Stomach smooth muscle (tissue), 2 donors: ENCODE results near the gene PILRB.
"Not testable (repeated sequence)": the region's sequence is repeated elsewhere in the genome, so short reads cannot be mapped to it uniquely, and the experiment has no call there.

ENCODE experiments used
- H3K27ac ChIP-seq: one replicate; pipeline ENCODE4 v1.7.0; 2013; ENCODE audit warnings: mild to moderate bottlenecking, low read length, inconsistent platforms
- H3K27me3 ChIP-seq, 2 donors: one replicate each; pipeline ENCODE4 v1.7.0; 2013; ENCODE audit warnings: low read length in 2 of 2; ENCODE audit not compliant: insufficient read depth in 2 of 2, control insufficient read depth in 1 of 2
- H3K36me3 ChIP-seq, 2 donors: one replicate each; pipeline ENCODE4 v1.7.0; 2013; ENCODE audit warnings: low read length in 2 of 2; ENCODE audit not compliant: control insufficient read depth in 2 of 2, insufficient read depth in 2 of 2
- H3K4me1 ChIP-seq: one replicate; pipeline ENCODE4 v1.7.0; 2013; ENCODE audit warnings: low read length; ENCODE audit not compliant: control insufficient read depth, insufficient read depth
- H3K4me3 ChIP-seq, 2 donors: one replicate each; pipeline ENCODE4 v1.7.0; 2013; ENCODE audit warnings: low read length in 2 of 2
- H3K9ac ChIP-seq, 2 donors: one replicate each; pipeline ENCODE4 v1.7.0; 2013; ENCODE audit warnings: low read length in 2 of 2, mild to moderate bottlenecking in 1 of 2
- H3K9me3 ChIP-seq, 2 donors: one replicate each; pipeline ENCODE4 v1.7.0; 2013; ENCODE audit warnings: low read length in 2 of 2; ENCODE audit not compliant: control insufficient read depth in 2 of 2
- donor health status: healthy.
- donor health status: Pancreatic carcinoma.

PILRB gene

GRCh38 chr7:100376066-100376465 lies 18.1 kb downstream of the PILRB start:
- H3K9me3 ChIP-seq, result no peaks in the 10 kb centered on the region
- no peaks in the 10 kb centered on the region for H3K36me3 ChIP-seq
- H3K4me1 ChIP-seq, result peaks cover 6% of the 10 kb centered on the region
- H3K4me3 ChIP-seq, result no peak overlapping the region
- no peak overlapping the region for H3K27ac ChIP-seq
- no peak overlapping the region for H3K9ac ChIP-seq
- H3K27me3 ChIP-seq, result no peaks in the 10 kb centered on the region

- H3K27me3 ChIP-seq, result no peaks in the 10 kb centered on the region
- no peaks in the 10 kb centered on the region for H3K9me3 ChIP-seq
- H3K9ac ChIP-seq, result no peak overlapping the region
- H3K36me3 ChIP-seq, result no peaks in the 10 kb centered on the region
- no peak overlapping the region for H3K27ac ChIP-seq
- no peak overlapping the region for H3K4me3 ChIP-seq
- H3K4me1 ChIP-seq, result no peaks in the 10 kb centered on the region
These were observed 20.3 kb downstream of the PILRB start for GRCh38 chr7:100378114-100378755.

DNA sequence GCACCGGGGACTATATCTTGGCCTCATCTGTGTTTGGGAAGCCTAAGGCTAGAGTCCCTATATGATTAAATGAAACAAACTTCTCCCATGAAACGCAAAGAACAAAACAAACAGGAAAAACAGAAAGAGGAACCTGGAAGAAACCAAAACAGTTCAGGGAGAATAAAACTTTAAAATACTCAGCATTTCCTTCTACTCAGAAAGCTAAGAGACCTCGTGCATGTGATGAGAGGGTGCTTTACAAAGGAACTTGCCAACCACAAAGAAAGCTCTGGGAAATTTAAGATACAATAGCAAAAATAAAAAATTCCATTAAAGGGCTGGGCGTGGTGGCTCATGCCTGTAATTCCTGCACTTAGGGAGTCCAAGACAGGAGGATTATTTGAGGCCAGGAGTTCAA lies 22.3 kb downstream of the PILRB start:
- Histone ChIP-seq H3K9me3 (no peaks in the 10 kb centered on the region), H3K4me1 (no peaks in the 10 kb centered on the region), H3K27me3 (no peaks in the 10 kb centered on the region), H3K4me3 (no peak overlapping the region), H3K27ac (no peak overlapping the region), H3K9ac (no peak overlapping the region), H3K36me3 (no peaks in the 10 kb centered on the region)

DNA sequence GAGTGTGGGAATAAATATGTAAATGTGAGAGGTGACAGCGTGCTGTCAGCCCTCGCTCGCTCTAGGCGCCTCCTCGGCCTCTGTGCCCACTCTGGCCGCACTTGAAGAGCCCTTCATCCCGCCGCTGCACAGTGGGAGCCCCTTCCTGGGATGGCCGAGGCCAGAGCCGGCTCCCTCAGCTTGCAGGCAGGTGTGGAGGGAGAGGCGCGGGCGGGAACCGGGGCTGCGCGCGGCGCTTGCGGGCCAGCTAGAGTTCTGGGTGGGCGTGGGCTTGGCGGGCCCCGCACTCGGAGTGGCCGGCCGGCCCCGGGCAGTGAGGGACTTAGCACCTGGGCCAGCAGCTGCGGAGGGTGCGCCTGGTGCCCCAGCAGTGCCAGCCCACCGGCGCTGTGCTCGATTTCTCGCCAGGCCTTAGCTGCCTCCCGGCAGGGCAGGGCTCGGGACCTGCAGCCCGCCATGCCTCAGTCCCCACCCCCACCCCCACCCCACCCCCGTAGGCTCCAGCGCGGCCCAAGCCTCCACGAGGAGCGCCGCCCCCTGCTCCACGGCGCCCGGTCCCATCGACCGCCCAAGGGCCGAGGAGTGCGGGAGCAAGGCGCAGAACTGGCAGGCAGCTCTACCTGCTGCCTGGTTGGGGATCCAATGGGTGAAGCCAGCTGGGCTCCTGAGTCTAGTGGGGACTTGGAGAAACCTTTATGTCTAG lies 23.8 kb downstream of the PILRB start:
- H3K4me1 ChIP-seq, H3K4me3 ChIP-seq, H3K27me3 ChIP-seq, H3K9ac ChIP-seq, H3K36me3 ChIP-seq, H3K9me3 ChIP-seq, H3K27ac ChIP-seq: not testable (repeated sequence)

- not testable (repeated sequence) for H3K27ac ChIP-seq, H3K9ac ChIP-seq, H3K27me3 ChIP-seq, H3K36me3 ChIP-seq, H3K4me3 ChIP-seq, H3K4me1 ChIP-seq, H3K9me3 ChIP-seq
These were observed 24.4 kb downstream of the PILRB start for GRCh38 chr7:100382234-100382853.

- no peak overlapping the region for H3K9ac ChIP-seq
- no peaks in the 10 kb centered on the region for H3K36me3 ChIP-seq
- H3K27me3 ChIP-seq, result no peaks in the 10 kb centered on the region
- H3K4me1 ChIP-seq, result no peaks in the 10 kb centered on the region
- no peak overlapping the region for H3K27ac ChIP-seq
- H3K4me3 ChIP-seq, result no peak overlapping the region
- no peaks in the 10 kb centered on the region for H3K9me3 ChIP-seq
These were observed 26.8 kb downstream of the PILRB start for GRCh38 chr7:100384628-100385294.

- Histone ChIP-seq H3K27ac (no peak overlapping the region), H3K4me3 (no peak overlapping the region), H3K4me1 (no peaks in the 10 kb centered on the region), H3K9me3 (no peaks in the 10 kb centered on the region), H3K9ac (no peak overlapping the region), H3K27me3 (peaks cover 0 to 4% of the 10 kb centered on the region in 2 donors), H3K36me3 (no peaks in the 10 kb centered on the region)
These were observed 29.0 kb downstream of the PILRB start for GRCh38 chr7:100386940-100387339.

- Histone ChIP-seq H3K36me3 (no peaks in the 10 kb centered on the region), H3K4me3 (no peak overlapping the region), H3K9ac (no peak overlapping the region), H3K4me1 (no peaks in the 10 kb centered on the region), H3K27me3 (peaks cover 0 to 4% of the 10 kb centered on the region in 2 donors), H3K27ac (no peak overlapping the region), H3K9me3 (no peaks in the 10 kb centered on the region)
These were observed 29.8 kb downstream of the PILRB start for GRCh38 chr7:100387695-100388094.

DNA sequence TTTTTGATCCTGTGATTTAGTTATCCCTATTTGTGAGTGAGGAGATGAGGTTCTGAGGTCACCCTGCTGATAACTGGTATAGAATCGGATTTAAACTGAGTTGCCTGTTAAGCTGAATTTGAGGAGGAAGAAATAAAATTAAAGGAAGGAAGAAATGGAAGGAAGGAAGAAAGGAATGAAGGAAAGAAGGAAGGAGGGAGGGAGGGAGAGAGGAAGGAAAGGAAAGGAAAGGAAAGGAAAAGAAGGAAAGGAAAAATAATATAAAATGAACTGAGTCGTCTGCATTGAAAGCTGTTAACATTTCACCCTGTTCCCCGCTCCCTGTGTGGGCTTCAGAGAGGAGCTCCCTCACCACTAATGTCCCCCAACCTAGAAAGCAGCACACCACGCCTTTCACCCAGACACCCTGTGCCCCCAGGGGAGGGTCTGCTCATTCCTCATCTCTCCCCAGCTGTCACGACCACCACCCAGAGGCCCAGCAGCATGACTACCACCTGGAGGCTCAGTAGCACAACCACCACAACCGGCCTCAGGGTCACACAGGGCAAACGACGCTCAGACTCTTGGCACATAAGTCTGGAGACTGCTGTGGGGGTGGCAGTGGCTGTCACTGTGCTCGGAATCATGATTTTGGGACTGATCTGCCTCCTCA lies 31.6 kb downstream of the PILRB start:
- Histone ChIP-seq H3K4me3 (no peak overlapping the region), H3K4me1 (no peaks in the 10 kb centered on the region), H3K27ac (no peak overlapping the region), H3K9ac (no peak overlapping the region), H3K9me3 (no peaks in the 10 kb centered on the region), H3K27me3 (peaks cover 0 to 4% of the 10 kb centered on the region in 2 donors), H3K36me3 (no peaks in the 10 kb centered on the region)

DNA sequence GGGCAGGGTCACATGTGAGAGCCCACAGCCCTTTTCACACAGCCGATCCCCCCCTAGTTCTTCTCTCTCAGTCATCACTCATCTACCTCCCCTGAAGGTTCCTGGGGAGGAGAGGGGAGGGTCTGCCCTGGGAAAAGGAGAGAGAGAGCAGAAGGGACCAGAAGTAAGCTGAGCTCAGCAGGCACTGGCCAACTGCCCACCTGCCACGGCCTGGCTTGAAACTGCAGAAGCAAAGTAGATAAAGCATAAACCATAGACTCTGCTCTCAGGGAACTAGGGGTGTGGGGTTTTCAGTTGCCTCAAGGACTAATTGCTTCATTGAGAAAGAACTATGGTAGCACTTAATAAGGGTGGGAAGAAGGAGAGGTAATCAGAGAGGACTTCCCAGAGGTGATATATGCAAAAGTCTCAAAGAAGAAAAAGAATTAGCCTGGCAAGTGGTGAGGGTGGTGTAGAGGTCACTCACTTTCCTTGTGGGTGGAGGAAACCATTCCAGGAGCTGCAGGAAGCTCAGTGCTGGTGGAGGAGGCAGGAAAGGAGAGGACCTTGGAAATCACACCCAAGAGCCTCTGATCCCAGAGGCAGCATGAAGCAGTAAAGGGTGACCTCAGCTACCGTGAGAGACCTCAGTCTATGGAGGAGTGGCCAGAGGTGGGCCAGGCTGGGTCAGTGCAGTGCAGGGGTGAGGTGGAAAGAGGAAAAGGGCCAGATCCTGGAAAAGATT lies 32.5 kb downstream of the PILRB start:
- Histone ChIP-seq H3K4me1 (no peaks in the 10 kb centered on the region), H3K36me3 (no peaks in the 10 kb centered on the region), H3K27ac (no peak overlapping the region), H3K27me3 (peaks cover 0 to 4% of the 10 kb centered on the region in 2 donors), H3K4me3 (no peak overlapping the region), H3K9me3 (no peaks in the 10 kb centered on the region), H3K9ac (no peak overlapping the region)
